Neuronal stem cell (in vitro differentiated cells): ENCODE results near the gene ATP6V0E1.

Experiments used
- DNase-seq: peaks from one replicate; pipeline ENCODE4 v3.0.0-alpha.2; 2013; ENCODE audit warnings: low spot score
- H2AFZ ChIP-seq: one replicate; pipeline ENCODE4 v1.6.1; 2013; ENCODE audit warnings: mild to moderate bottlenecking, low read length, inconsistent platforms
- H2AK5ac ChIP-seq: 2 replicates; pipeline ENCODE4 v1.6.1; 2013; ENCODE audit warnings: low read depth, mild to moderate bottlenecking, inconsistent platforms, low read length, moderate library complexity, mixed read lengths
- H2BK120ac ChIP-seq: 2 replicates; pipeline ENCODE4 v1.6.1; 2013; ENCODE audit warnings: low read depth, mild to moderate bottlenecking, inconsistent platforms, low read length, moderate library complexity, mixed read lengths
- H2BK12ac ChIP-seq: one replicate; pipeline ENCODE4 v1.6.1; 2013; ENCODE audit warnings: low read length, inconsistent platforms
- H2BK15ac ChIP-seq: 2 replicates; pipeline ENCODE4 v1.6.1; 2013; ENCODE audit warnings: mild to moderate bottlenecking, low read length, inconsistent platforms, mixed read lengths
- H2BK5ac ChIP-seq: one replicate; pipeline ENCODE4 v1.6.1; 2013; ENCODE audit warnings: inconsistent platforms, mild to moderate bottlenecking, low read length, moderate library complexity
- H3K14ac ChIP-seq: one replicate; pipeline ENCODE4 v1.6.1; 2013; ENCODE audit warnings: low read length, inconsistent platforms
- H3K18ac ChIP-seq: 2 replicates; pipeline ENCODE4 v1.6.1; 2013; ENCODE audit warnings: low read length, inconsistent platforms
- H3K23ac ChIP-seq: 2 replicates; pipeline ENCODE4 v1.6.1; 2013; ENCODE audit warnings: low read depth, mild to moderate bottlenecking, mixed read lengths, low read length, inconsistent platforms; ENCODE audit not compliant: poor library complexity
- H3K27ac ChIP-seq: replicated peaks from 3 replicates; pipeline ENCODE4 v1.5.1; 2013; ENCODE audit warnings: low read length, inconsistent platforms
- H3K27me3 ChIP-seq, 3 experiments: 2 replicates each; pipeline ENCODE4 v1.6.1; 2013; ENCODE audit warnings: low read length in 3 of 3, mild to moderate bottlenecking in 2 of 3, inconsistent platforms in 1 of 3, low read depth in 1 of 3, mixed read lengths in 1 of 3, moderate library complexity in 1 of 3; ENCODE audit not compliant: control insufficient read depth in 3 of 3, insufficient read depth in 3 of 3
- H3K36me3 ChIP-seq, 2 donors: replicated peaks in 1 of 2; 2 replicates each; pipeline ENCODE4 v1.6.1; 2013; ENCODE audit warnings: low read length in 2 of 2; ENCODE audit not compliant: control insufficient read depth in 2 of 2, insufficient read depth in 2 of 2
- H3K4ac ChIP-seq: 2 replicates; pipeline ENCODE4 v1.6.1; 2013; ENCODE audit warnings: inconsistent platforms, mild to moderate bottlenecking, low read length, moderate library complexity
- H3K4me1 ChIP-seq, 2 donors: 1 replicate in 1 of 2; 2 replicates in 1 of 2; pipeline ENCODE4 v1.6.1; 2013; ENCODE audit warnings: low read length in 2 of 2, low read depth in 1 of 2; ENCODE audit not compliant: control insufficient read depth in 2 of 2, insufficient read depth in 1 of 2
- H3K4me2 ChIP-seq: one replicate; pipeline ENCODE4 v1.6.1; 2013; ENCODE audit warnings: mild to moderate bottlenecking, low read length, inconsistent platforms; ENCODE audit not compliant: insufficient read depth, poor library complexity, severe bottlenecking
- H3K4me3 ChIP-seq, 2 donors: 2 replicates each; pipeline ENCODE4 v1.5.1; 2013; ENCODE audit warnings: low read length in 2 of 2, mild to moderate bottlenecking in 2 of 2, inconsistent platforms in 1 of 2, moderate library complexity in 1 of 2
- H3K79me1 ChIP-seq: one replicate; pipeline ENCODE4 v1.6.1; 2013; ENCODE audit warnings: low read depth, mild to moderate bottlenecking, inconsistent platforms, low read length, moderate library complexity
- H3K9ac ChIP-seq: one replicate; pipeline ENCODE4 v1.6.1; 2013; ENCODE audit warnings: mild to moderate bottlenecking, low read depth, low read length, inconsistent platforms; ENCODE audit not compliant: poor library complexity
- H3K9me3 ChIP-seq, 2 donors: replicated peaks in 1 of 2; 2 replicates each; pipeline versions ENCODE3 to v1.6.1; 2013; ENCODE audit warnings: low read length in 2 of 2, mild to moderate bottlenecking in 2 of 2, inconsistent platforms in 1 of 2, low read depth in 1 of 2, mixed read lengths in 1 of 2, moderate library complexity in 1 of 2; ENCODE audit not compliant: control insufficient read depth in 2 of 2, insufficient read depth in 1 of 2
- H4K8ac ChIP-seq: one replicate; pipeline ENCODE4 v1.6.1; 2013; ENCODE audit warnings: low read depth, mild to moderate bottlenecking, inconsistent platforms, low read length, moderate library complexity
- H4K91ac ChIP-seq: one replicate; pipeline ENCODE4 v1.6.1; 2013; ENCODE audit warnings: low read length, low read depth, mild to moderate bottlenecking, inconsistent platforms; ENCODE audit not compliant: poor library complexity
- WGBS, 2 donors: extraction: QIAGEN DNeasy Blood & Tissue Kit; methylation state at CpG; one replicate each; pipeline ENCODE4 v1.1.7; 2013; ENCODE audit warnings: missing lambda C conversion rate in 2 of 2, mixed read lengths in 1 of 2; ENCODE audit not compliant: insufficient read length in 2 of 2, insufficient replicate concordance in 1 of 2; ENCODE audit errors: extremely low coverage in 2 of 2; 5-methylcytosine and 5-hydroxymethylcytosine counted together

Gene ATP6V0E1

GRCh38 chr5:172981931-172982330 is 1.6 kb upstream of the ATP6V0E1 start:
- H3K4me2 ChIP-seq = no peak overlapping the region
- whole genome bisulfite sequencing, 2 donors = no CpG with 5 or more reads among the region's 7 CpGs
- H3K27ac ChIP-seq = no peak overlapping the region
- no peak overlapping the region for H2BK15ac ChIP-seq
- H3K36me3 ChIP-seq = peaks cover 2 to 15% of the 10 kb centered on the region in 2 donors
- no peak for DNase-seq
- H3K9me3 ChIP-seq = no peaks in the 10 kb centered on the region
- no peak overlapping the region for H3K9ac ChIP-seq
- no peak overlapping the region for H3K4me3 ChIP-seq
- no peak overlapping the region for H3K4ac ChIP-seq
- no peak overlapping the region for H2BK120ac ChIP-seq
- H2BK5ac ChIP-seq = no peak overlapping the region
- H2AFZ ChIP-seq = no peak overlapping the region
- H3K14ac ChIP-seq = no peak overlapping the region
- peaks cover 0 to 2% of the 10 kb centered on the region in 2 donors for H3K4me1 ChIP-seq
- no peak overlapping the region for H2BK12ac ChIP-seq
- H3K27me3 ChIP-seq = no peaks in the 10 kb centered on the region
- no peak overlapping the region for H4K91ac ChIP-seq
- no peak overlapping the region for H3K23ac ChIP-seq
- H2AK5ac ChIP-seq = no peak overlapping the region
- H3K79me1 ChIP-seq = peaks cover 4% of the 10 kb centered on the region
- H3K18ac ChIP-seq = no peak overlapping the region
- no peak overlapping the region for H4K8ac ChIP-seq

- no peaks in the 10 kb centered on the region for H3K27me3 ChIP-seq
- no peak overlapping the region for H2BK5ac ChIP-seq
- no peak overlapping the region for H3K4ac ChIP-seq
- no peak overlapping the region for H4K91ac ChIP-seq
- no peak overlapping the region for H2BK120ac ChIP-seq
- peak overlapping the region; percentile 87 for H2AFZ ChIP-seq
- H3K4me3 ChIP-seq = peak overlapping the region; percentile 83 to 93
- H3K9me3 ChIP-seq = no peaks in the 10 kb centered on the region
- peaks cover 4% of the 10 kb centered on the region for H3K79me1 ChIP-seq
- peak overlapping the region; percentile 66 for H3K4me2 ChIP-seq
- H3K9ac ChIP-seq = peak overlapping the region; percentile 97
- H2BK15ac ChIP-seq = no peak overlapping the region
- H4K8ac ChIP-seq = no peak overlapping the region
- H3K14ac ChIP-seq = no peak overlapping the region
- H3K23ac ChIP-seq = no peak overlapping the region
- H3K36me3 ChIP-seq = peaks cover 4 to 36% of the 10 kb centered on the region in 2 donors
- no peak overlapping the region for H2BK12ac ChIP-seq
- H3K4me1 ChIP-seq = peaks cover 0 to 2% of the 10 kb centered on the region in 2 donors
- no CpG with 5 or more reads among the region's 15 CpGs for WGBS, 2 donors
- H3K27ac ChIP-seq = peak overlapping the region; percentile 3
- no peak overlapping the region for H2AK5ac ChIP-seq
- no peak overlapping the region for H3K18ac ChIP-seq
- DNase-seq = peak; percentile 54
These were observed 828 bp downstream of the ATP6V0E1 start for GRCh38 chr5:172984244-172984953.

GRCh38 chr5:172985596-172985995 is 2.0 kb downstream of the ATP6V0E1 start:
- H3K79me1 ChIP-seq = peaks cover 4% of the 10 kb centered on the region
- H3K27me3 ChIP-seq = no peaks in the 10 kb centered on the region
- H3K27ac ChIP-seq = no peak overlapping the region
- no peak overlapping the region for H3K18ac ChIP-seq
- H3K23ac ChIP-seq = no peak overlapping the region
- no peak overlapping the region for H2AFZ ChIP-seq
- H2BK15ac ChIP-seq = no peak overlapping the region
- peaks cover 0 to 2% of the 10 kb centered on the region in 2 donors for H3K4me1 ChIP-seq
- H3K9me3 ChIP-seq = no peaks in the 10 kb centered on the region
- H3K4me2 ChIP-seq = no peak overlapping the region
- no peak overlapping the region for H3K14ac ChIP-seq
- H4K91ac ChIP-seq = no peak overlapping the region
- no peak overlapping the region for H3K9ac ChIP-seq
- H3K4ac ChIP-seq = no peak overlapping the region
- no peak overlapping the region for H2BK5ac ChIP-seq
- no peak for DNase-seq
- no peak overlapping the region for H3K4me3 ChIP-seq
- no peak overlapping the region for H2BK120ac ChIP-seq
- no peak overlapping the region for H2AK5ac ChIP-seq
- no peak overlapping the region for H2BK12ac ChIP-seq
- H3K36me3 ChIP-seq = peaks cover 4 to 44% of the 10 kb centered on the region in 2 donors
- H4K8ac ChIP-seq = no peak overlapping the region

DNA sequence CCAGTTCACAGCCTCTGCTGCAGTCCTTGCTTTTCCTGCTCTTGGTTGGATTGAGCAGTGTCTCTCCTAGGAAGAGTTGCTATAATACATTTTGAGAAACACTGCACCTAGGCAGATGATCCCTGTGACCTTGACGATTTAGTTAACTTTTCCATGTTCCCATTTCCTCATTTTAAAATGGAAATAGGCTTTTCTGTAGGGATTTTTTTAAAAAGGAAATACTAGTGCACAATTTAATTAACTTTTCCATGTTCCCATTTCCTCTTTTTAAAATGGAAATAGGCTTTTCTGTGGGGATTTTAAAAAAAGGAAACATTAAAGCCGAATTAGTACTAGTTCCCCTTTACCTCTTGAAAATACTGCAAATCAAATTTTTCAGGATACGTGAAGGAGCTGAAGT is 4.7 kb downstream of the ATP6V0E1 start:
- Histone ChIP-seq H3K14ac (no peak overlapping the region), H3K23ac (no peak overlapping the region), H2AK5ac (no peak overlapping the region), H3K4me2 (no peak overlapping the region), H3K36me3 (peaks cover 6 to 63% of the 10 kb centered on the region in 2 donors), H4K91ac (no peak overlapping the region), H3K27me3 (no peaks in the 10 kb centered on the region), H2BK15ac (no peak overlapping the region), H2BK12ac (no peak overlapping the region), H4K8ac (no peak overlapping the region), H3K4ac (no peak overlapping the region), H3K27ac (no peak overlapping the region), H3K79me1 (peaks cover 4% of the 10 kb centered on the region), H3K9me3 (no peaks in the 10 kb centered on the region), H3K18ac (no peak overlapping the region), H2AFZ (no peak overlapping the region), H3K4me3 (no peak overlapping the region), H3K9ac (no peak overlapping the region), H2BK5ac (no peak overlapping the region), H3K4me1 (peaks cover 0 to 1% of the 10 kb centered on the region in 2 donors), H2BK120ac (no peak overlapping the region)
- no CpG with 5 or more reads among the region's 3 CpGs for WGBS, 2 donors
- DNase-seq = no peak
